Subcutaneous adipose tissue (tissue), 4 donors: ENCODE results near the gene ATXN1. TPM values are rescaled to one million over a fixed set of nuclear protein-coding genes. Genes with fewer than 3 reads are reported as not detected.

ENCODE experiments used
- total RNA-seq, 4 donors: library from RNA; depleted of rRNA; stranded (reverse); fragments of >200 nt; gene quantifications; one replicate each; pipeline ENCODE4 v1.1.0, GENCODE V29; 2016
- TF ChIP-seq, protein P1 (sequence below): fragments of 450-650 bp; IDR thresholded peaks from one replicate; pipeline ENCODE4 v1.5.1; 2016; ENCODE audit warnings: low read depth, mild to moderate bottlenecking, control low read depth, antibody characterized with exemption, moderate library complexity

ATXN1 gene
- total RNA-seq, 4 donors from 2014 or later = 27.1 to 35.6 (median 35.1) TPM

- TF ChIP-seq, protein P1, sequence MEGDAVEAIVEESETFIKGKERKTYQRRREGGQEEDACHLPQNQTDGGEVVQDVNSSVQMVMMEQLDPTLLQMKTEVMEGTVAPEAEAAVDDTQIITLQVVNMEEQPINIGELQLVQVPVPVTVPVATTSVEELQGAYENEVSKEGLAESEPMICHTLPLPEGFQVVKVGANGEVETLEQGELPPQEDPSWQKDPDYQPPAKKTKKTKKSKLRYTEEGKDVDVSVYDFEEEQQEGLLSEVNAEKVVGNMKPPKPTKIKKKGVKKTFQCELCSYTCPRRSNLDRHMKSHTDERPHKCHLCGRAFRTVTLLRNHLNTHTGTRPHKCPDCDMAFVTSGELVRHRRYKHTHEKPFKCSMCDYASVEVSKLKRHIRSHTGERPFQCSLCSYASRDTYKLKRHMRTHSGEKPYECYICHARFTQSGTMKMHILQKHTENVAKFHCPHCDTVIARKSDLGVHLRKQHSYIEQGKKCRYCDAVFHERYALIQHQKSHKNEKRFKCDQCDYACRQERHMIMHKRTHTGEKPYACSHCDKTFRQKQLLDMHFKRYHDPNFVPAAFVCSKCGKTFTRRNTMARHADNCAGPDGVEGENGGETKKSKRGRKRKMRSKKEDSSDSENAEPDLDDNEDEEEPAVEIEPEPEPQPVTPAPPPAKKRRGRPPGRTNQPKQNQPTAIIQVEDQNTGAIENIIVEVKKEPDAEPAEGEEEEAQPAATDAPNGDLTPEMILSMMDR = no peak
These were observed 423.8 kb downstream of the ATXN1 start for GRCh38 chr6:16337295-16337975.

DNA sequence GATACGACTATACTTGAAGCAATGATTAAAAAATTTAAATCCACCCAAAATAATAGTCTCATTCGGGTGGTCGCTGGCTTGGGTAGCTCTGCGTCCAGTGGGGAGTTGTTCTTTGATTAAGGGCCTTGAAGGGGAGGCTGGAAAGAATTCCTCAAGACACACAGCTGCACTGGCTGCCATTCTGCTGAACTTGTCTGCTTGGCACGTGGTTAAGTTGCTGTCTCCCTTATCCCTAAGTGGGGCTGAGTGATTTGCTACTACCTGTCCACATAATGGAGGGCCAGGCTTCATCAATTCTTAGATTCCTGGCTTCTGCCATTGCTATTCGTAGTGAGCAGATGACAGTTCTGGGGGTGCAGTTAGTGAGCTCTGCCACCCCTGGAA lies 424.4 kb downstream of the ATXN1 start:
- TF ChIP-seq, protein P1 = no peak

- TF ChIP-seq, protein P1 = no peak
These were observed 425.0 kb downstream of the ATXN1 start for GRCh38 chr6:16336056-16336818.

- TF ChIP-seq, protein P1 = no peak
These were observed 426.1 kb downstream of the ATXN1 start for GRCh38 chr6:16335176-16335575.

GRCh38 chr6:16334671-16335070 lies 426.6 kb downstream of the ATXN1 start:
- TF ChIP-seq, protein P1 = no peak

- TF ChIP-seq, protein P1 = no peak
These were observed 427.7 kb downstream of the ATXN1 start for GRCh38 chr6:16333580-16333979.

GRCh38 chr6:16332175-16332542 lies 429.1 kb downstream of the ATXN1 start:
- TF ChIP-seq, protein P1 = no peak
